Vagina (tissue), 2 donors: ENCODE results near the gene LRFN5.

ENCODE experiments used
- CTCF ChIP-seq, 3 experiments: fragments of 450-650 bp in 2 of 3; fragments of 200-600 bp in 1 of 3; sonication (generic) in 1 of 3; IDR thresholded peaks; one replicate each; pipeline ENCODE4 v1.5.1; 2017 to 2019; ENCODE audit warnings: antibody characterized with exemption in 3 of 3, mild to moderate bottlenecking in 2 of 3, moderate library complexity in 2 of 3
- POLR2A ChIP-seq, 2 donors: fragments of 450-650 bp; IDR thresholded peaks; one replicate each; pipeline ENCODE4 v1.6.1; 2017; ENCODE audit warnings: antibody characterized with exemption in 2 of 2, mild to moderate bottlenecking in 2 of 2, moderate library complexity in 2 of 2

GRCh38 chr14:41605550-41606281 lies 960 bp upstream of the LRFN5 start:
- TF ChIP-seq CTCF (IDR thresholded peaks at IDR 0.05) (no peak), POLR2A (IDR thresholded peaks at IDR 0.05) (no peak)
